ENCODE data around the gene PROK2.

PROK2 gene

DNA sequence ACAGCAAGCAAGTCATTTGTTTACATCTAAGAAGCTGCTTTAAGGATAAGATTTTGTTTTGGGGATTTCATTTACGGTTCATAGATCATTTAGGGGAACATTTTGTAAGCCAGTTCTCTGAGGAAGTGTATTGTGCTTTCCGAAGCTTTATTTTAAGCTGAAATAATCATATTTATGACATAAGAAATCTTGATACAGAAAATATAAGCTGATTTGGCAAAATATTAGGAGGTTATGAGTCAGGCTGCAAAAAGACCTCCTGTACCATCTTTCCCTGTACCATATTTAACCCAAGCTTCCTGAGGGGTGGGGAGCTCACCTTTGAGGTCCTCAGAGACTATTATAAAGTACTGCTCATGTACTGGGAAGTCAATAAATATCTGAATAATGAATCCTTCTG, 51.6 kb downstream of the PROK2 start:
- no peak for DNase-seq

DNA sequence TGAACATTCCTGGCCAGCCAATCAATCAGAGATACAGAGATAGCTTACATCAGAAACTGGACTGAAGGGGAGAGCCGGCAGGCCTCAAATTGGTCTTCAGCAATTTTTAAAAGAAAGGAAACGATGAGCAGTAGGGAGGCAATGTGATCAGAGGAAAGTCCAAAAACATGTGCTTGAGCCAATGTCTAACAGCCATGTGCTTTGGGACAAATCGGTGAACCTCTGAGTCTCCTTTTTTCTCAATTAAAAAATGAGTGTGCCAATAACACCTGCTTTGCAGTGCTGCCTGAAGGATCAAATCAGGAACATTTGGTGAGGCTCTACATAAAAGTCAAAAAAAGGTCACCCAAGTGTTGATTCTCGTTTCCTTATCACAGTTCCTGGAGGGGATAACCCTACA, 52.3 kb downstream of the PROK2 start:
- no peak for DNase-seq

DNA sequence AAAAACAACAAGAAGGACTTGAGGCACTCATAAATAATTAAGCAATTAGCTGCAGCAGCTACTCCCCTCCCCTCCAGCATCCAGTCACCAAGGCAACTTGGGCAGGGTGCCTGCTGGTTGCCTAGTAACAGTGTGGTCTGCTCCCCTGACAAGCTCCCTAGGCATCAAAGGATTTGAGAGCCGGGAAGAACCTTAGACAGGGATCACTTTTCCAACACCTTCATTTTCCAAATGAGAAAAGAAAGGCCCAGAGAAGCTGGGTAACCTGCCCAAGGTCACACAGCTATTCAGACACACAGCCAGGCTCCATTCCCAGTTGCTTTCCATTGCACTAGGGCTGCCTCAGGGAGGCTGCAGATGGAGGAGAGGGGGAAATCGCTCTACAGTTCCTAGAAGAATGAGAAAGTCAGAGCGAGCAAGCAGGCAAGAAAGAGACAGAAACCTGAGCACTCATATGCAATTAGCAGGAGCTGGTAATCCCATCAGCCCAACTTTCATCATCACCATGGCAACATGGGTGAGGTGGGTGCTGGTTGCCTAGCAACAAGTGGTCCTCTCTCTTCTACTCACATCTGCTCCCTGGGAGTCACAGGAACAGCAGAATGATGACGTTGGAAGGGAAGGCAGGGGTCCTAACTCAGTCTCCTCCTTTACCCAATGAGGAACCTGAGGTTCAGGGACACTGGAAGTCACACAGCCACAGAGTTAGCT, 56.2 kb downstream of the PROK2 start:
- no peak for DNase-seq

DNA sequence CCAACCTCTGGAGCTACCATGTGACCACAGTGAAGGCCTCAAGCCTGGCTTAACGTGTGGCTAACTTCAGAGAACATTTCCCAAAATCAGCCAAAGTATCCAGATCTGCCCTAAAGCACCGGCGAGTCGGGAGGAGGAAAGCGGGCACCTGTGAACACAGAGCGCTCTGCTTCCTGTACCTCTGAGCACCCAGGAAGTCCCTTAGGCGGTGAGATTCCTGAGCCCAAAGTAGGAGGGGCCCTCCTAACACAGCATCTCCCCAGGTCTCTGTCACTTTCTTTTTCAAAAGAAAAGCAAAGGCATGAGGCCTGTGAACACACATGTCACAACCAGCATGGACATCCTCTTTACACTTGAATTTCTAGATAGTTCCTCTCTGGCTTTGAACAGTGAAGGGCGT, 58.8 kb downstream of the PROK2 start:
- DNase-seq, result no peak

DNA sequence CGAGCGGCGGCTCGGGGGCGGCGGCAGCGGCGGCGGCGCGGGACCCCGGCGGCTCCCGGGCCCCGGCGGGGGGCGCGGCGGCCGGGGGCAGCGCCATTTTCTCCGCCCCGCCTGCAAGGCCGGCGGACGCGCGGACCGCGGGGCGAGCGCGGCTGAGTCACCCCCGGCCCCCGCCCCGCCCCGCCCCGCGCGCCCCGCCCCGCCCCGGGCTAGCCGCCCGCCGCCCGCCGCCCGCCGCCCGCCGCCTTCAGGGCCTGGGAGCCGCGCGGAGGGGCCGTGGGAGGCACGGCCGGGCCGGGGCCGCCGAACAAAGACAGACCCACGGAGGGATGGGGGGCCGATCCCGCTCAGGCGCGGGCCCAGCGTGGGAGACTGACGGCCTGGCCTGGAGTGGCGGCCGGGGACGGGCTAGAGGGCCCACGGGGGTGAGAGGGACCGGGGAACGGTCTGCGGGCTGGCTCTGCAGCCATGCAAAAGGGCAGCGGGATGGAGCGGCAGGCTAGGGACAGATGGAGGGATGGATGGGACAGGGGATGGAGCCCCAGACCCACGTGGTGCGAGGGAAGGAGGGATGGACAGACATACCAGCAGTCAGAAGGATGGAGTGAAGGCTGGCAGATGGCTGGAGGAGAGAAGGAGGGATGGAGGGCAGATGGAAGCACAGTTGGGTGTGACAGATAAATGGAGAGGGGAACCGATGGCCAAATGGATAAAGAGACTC, 59.5 kb downstream of the PROK2 start, which contains the start of gene EIF4E3:
Gene EIF4E3, minus strand, starts transcription at position 132 of the 721 bp plus-strand sequence. Its CDS starts 35 bp downstream, at position 97.
- peak; percentile 64 for DNase-seq

DNA sequence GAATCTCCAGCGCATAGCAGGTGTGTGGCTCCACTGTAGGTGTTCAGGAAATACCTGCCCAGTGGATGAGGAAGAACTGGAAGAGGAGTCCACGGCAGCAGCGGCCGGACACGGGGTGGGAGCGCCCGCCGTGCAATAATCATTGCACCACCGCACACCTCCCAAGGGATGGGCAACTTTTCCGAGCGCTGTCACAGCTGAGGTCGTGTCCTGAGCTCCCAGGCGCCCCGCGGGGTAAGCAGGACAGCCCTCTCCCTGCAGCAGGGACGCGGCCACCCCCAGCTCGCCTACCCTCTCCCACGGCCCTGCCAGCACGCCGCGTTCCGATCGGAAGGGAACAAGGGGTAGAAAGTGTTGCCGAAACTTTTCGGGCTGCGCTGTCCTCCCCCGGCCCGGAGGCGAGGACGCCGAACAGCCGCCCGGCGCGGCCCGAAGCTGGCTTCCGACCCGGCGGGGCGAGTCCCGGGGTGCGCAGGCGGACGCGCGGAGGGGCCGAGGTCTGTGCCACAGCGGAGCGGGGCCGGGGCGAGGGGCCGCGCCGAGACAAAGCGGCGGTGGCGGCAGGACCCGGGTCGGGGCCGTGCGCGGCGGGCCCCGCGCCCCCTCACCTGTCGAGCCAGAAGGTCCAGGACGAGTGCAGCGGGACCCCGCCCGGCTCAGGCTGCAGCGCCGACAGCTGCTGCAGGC, 60.2 kb downstream of the PROK2 start:
- peak; percentile 64 for DNase-seq

DNA sequence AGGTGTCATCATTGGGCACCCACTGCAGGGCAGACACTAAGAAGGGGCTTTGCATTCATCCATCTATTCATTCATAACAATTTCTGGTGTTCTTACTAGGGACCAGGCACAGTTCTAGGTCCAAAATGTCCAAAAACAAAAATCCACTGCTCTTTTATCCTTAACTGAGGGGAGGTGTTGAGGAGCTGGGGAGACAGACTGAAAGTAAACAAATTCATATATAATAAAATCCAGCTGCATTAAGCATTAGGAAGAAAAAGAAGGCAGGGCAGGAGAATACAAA, 60.8 kb downstream of the PROK2 start:
- no peak for DNase-seq

DNA sequence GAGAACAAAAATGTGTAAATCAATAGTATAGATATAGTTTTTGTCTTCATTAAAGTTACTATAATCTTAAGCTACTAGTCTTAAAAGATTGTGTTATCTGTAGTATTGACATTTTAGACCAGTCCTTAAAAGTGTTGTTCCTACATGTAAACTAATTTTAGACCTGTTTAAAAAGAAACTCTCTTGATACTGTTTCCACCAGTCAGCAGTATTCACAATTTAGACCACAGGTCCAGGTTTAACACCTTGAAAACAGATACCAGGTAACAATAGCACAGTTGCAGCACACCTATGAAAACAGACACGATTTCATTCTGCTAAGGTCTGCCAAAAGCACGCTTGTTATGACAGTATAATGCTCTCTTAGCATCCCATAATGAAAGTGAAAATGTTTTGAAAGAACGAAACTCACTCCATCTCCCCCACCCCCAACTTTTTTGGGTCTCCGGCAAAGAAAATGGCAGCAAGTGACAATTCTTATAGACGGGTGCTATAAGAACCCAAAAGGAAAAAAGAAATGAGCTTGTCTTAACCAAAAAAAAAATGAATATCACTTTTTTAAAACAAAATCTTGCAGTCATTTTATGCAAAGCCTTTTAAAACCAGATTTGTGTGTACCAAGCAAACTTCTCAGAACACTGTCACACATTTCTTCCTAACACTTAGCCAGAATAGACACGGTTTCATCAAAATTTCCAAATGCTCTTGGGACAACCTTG, 61.3 kb downstream of the PROK2 start:
- no peak for DNase-seq

DNA sequence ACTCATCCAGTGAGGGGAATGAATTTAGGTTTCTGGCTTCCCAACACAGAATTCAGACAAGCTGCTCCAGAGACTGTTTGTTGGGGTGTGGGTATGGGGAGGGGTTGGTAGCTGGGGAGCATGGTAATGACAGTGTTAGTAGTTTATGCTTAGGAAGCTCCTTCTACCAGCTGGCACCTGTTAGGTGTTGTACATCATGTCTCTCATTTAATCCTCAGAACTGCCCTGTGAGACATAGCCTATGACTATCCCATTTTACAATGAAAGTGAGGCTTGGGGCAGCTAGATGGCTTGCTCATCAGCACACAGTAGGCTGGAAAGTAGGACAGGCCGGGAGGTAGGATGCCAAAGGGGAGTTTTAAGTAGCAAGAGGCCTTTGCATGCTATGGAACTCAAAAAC, 62.3 kb downstream of the PROK2 start:
- no peak for DNase-seq

Data from activated CD4-positive, CD25-positive, alpha-beta regulatory T cell treated with anti-CD3 and anti-CD28 coated beads, Interleukin-2, amount 50 U/mL, for 72 hours (primary cell).